ENCODE data around the gene CORO2A. TPM values are rescaled to one million over a fixed set of nuclear protein-coding genes. Genes with fewer than 3 reads are reported as not detected.
"Not testable (repeated sequence)": the region's sequence is repeated elsewhere in the genome, so short reads cannot be mapped to it uniquely, and the experiment has no call there.

CORO2A gene
- total and polyA plus RNA-seq, 7 donors, result 1.2 to 39.6 (median 1.8) TPM

- TF ChIP-seq POLR2A (IDR thresholded peaks at IDR 0.05), result no peak
- TF ChIP-seq EP300 (IDR thresholded peaks at IDR 0.05), result no peak
- no peak for TF ChIP-seq POLR2AphosphoS5 (IDR thresholded peaks at IDR 0.05)
- no peak for TF ChIP-seq CTCF (IDR thresholded peaks at IDR 0.05)
- intact Hi-C loops (cut with DNase I), result no loop called here
- H3K4me3 ChIP-seq, result no peak overlapping the region
- peaks cover 0 to 11% (median 8%) of the 10 kb centered on the region in 4 donors for H3K4me1 ChIP-seq
- 86 to 93% methylated on average over 17 of the region's 17 CpGs for WGBS, 2 donors
- DNase-seq, result no peak
- no peak overlapping the region for H3K27ac ChIP-seq
- H3K9me3 ChIP-seq, result no peaks in the 10 kb centered on the region
- no peaks in the 10 kb centered on the region for H3K27me3 ChIP-seq
- H3K36me3 ChIP-seq, result peaks cover 0 to 8% (median 0%) of the 10 kb centered on the region in 4 donors
Measured at GRCh38 chr9:98091735-98092612, 100.5 kb downstream of the CORO2A start.

GRCh38 chr9:98090674-98091073 is 101.8 kb downstream of the CORO2A start:
- 91 to 97% methylated on average over 3 of the region's 3 CpGs for WGBS, 2 donors
- H3K36me3 ChIP-seq; H3K4me3 ChIP-seq; DNase-seq; H3K9me3 ChIP-seq; intact Hi-C loops (cut with DNase I); H3K27ac ChIP-seq; H3K27me3 ChIP-seq: not testable (repeated sequence)
- H3K4me1 ChIP-seq, result peaks cover 0 to 11% (median 8%) of the 10 kb centered on the region in 4 donors

- WGBS, 2 donors, result 59 to 78% methylated on average over 92 of the region's 92 CpGs
- H3K4me3 ChIP-seq, result peak overlapping the region in 3 of 4 donors; percentile 32 to 46 (median 43)
- TF ChIP-seq POLR2AphosphoS5 (IDR thresholded peaks at IDR 0.05) (no peak), EP300 (IDR thresholded peaks at IDR 0.05) (no peak), POLR2A (IDR thresholded peaks at IDR 0.05) (no peak), CTCF (IDR thresholded peaks at IDR 0.05) (no peak)
- DNase-seq, result peak; percentile 69
- no peaks in the 10 kb centered on the region for H3K27me3 ChIP-seq
- H3K27ac ChIP-seq, result peak overlapping the region in 2 of 4 donors; percentile 27 to 41
- intact Hi-C loops (cut with DNase I), result no loop called here
- H3K9me3 ChIP-seq, result no peaks in the 10 kb centered on the region
- H3K36me3 ChIP-seq, result peaks cover 0 to 15% (median 0%) of the 10 kb centered on the region in 4 donors
- peaks cover 0 to 18% (median 9%) of the 10 kb centered on the region in 4 donors for H3K4me1 ChIP-seq
Measured at GRCh38 chr9:98087420-98088354, 104.8 kb downstream of the CORO2A start.

GRCh38 chr9:98086461-98086860 is 106.0 kb downstream of the CORO2A start:
- WGBS, 2 donors, result 95 to 96% methylated on average over 4 of the region's 4 CpGs
- no peak for DNase-seq
- no peaks in the 10 kb centered on the region for H3K9me3 ChIP-seq
- H3K27ac ChIP-seq, result no peak overlapping the region
- H3K36me3 ChIP-seq, result peaks cover 0 to 28% (median 0%) of the 10 kb centered on the region in 4 donors
- H3K4me3 ChIP-seq, result no peak overlapping the region
- TF ChIP-seq CTCF (IDR thresholded peaks at IDR 0.05) (no peak), EP300 (IDR thresholded peaks at IDR 0.05) (no peak), POLR2A (IDR thresholded peaks at IDR 0.05) (no peak)
- intact Hi-C loops (cut with DNase I), result no loop called here
- H3K4me1 ChIP-seq, result peaks cover 0 to 21% (median 13%) of the 10 kb centered on the region in 4 donors
- H3K27me3 ChIP-seq, result no peaks in the 10 kb centered on the region

- Histone ChIP-seq H3K9me3 (no peaks in the 10 kb centered on the region), H3K27ac (no peak overlapping the region), H3K27me3 (no peaks in the 10 kb centered on the region), H3K4me1 (peaks cover 0 to 26% (median 15%) of the 10 kb centered on the region in 4 donors), H3K36me3 (peaks cover 0 to 33% (median 4%) of the 10 kb centered on the region in 4 donors), H3K4me3 (no peak overlapping the region)
- intact Hi-C loops (cut with DNase I), result no loop called here
- DNase-seq, result no peak
- TF ChIP-seq POLR2A (IDR thresholded peaks at IDR 0.05) (no peak), EP300 (IDR thresholded peaks at IDR 0.05) (no peak), CTCF (IDR thresholded peaks at IDR 0.05) (no peak), POLR2AphosphoS5 (IDR thresholded peaks at IDR 0.05) (no peak)
- 79 to 86% methylated on average over 7 of the region's 7 CpGs for WGBS, 2 donors
Measured at GRCh38 chr9:98085944-98086343, 106.5 kb downstream of the CORO2A start.
